ENCODE data around the gene ENG.
"Not testable (repeated sequence)": the region's sequence is repeated elsewhere in the genome, so short reads cannot be mapped to it uniquely, and the experiment has no call there.

ENG gene

GRCh38 chr9:127870887-127871286 lies 16.4 kb upstream of the ENG start:
- Histone ChIP-seq H3K79me2 (ENCODE audit: insufficient read depth, low read length) (no peaks in the 10 kb centered on the region), H3K9ac (ENCODE audit: low read depth, low read length) (no peak overlapping the region), H3K4me1 (ENCODE audit: insufficient read depth, low read length) (no peaks in the 10 kb centered on the region), H3K4me2 (ENCODE audit: insufficient read depth, low read length) (no peak overlapping the region), H2AFZ (ENCODE audit: low read depth, low read length) (no peak overlapping the region), H3K36me3 (ENCODE audit: insufficient read depth, low read length) (no peaks in the 10 kb centered on the region), H4K20me1 (ENCODE audit: insufficient read depth, low read length) (no peaks in the 10 kb centered on the region; the same call in 1 of the 2 replicates), H3K27me3 (ENCODE audit: insufficient read depth, low read length, poor library complexity) (no peaks in the 10 kb centered on the region), H3K4me3 (ENCODE audit: low read depth in 1 of 2, low read length in 2 of 2) (no peak overlapping the region), H3K9me3 (ENCODE audit: insufficient read depth, low read length, severe bottlenecking) (no peaks in the 10 kb centered on the region), H3K27ac (ENCODE audit: low read length) (no peak overlapping the region)
- ATAC-seq (ENCODE audit: insufficient read depth, low read depth) (no peak), DNase-seq (no peak)
- TF ChIP-seq, protein P1, sequence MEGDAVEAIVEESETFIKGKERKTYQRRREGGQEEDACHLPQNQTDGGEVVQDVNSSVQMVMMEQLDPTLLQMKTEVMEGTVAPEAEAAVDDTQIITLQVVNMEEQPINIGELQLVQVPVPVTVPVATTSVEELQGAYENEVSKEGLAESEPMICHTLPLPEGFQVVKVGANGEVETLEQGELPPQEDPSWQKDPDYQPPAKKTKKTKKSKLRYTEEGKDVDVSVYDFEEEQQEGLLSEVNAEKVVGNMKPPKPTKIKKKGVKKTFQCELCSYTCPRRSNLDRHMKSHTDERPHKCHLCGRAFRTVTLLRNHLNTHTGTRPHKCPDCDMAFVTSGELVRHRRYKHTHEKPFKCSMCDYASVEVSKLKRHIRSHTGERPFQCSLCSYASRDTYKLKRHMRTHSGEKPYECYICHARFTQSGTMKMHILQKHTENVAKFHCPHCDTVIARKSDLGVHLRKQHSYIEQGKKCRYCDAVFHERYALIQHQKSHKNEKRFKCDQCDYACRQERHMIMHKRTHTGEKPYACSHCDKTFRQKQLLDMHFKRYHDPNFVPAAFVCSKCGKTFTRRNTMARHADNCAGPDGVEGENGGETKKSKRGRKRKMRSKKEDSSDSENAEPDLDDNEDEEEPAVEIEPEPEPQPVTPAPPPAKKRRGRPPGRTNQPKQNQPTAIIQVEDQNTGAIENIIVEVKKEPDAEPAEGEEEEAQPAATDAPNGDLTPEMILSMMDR (IDR thresholded peaks at IDR 0.05; ENCODE audit: borderline replicate concordance, extremely low read depth, low read length, poor library complexity, severe bottlenecking): no peak
- no peak for TF ChIP-seq EZH2 (IDR thresholded peaks at IDR 0.05; ENCODE audit: borderline replicate concordance, low read depth, low read length, severe bottlenecking)

DNA sequence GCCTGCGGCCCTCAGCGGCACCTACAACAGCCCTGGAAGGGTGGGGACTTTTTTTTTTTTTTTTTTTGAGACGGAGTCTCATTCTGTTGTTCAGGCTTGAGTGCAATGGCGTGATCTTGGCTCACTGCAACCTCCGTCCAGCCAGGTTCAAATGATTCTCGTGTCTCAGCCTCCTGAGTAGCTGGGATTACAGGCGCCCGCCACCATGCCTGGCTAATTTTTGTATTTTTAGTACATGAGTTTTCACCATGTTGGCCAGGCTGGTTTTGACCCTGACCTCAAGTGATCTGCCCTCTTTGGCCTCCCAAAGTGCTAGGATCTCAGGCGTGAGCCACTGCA lies 15.7 kb upstream of the ENG start:
- not testable (repeated sequence) for H3K27ac ChIP-seq (ENCODE audit: low read length); H2AFZ ChIP-seq (ENCODE audit: low read depth, low read length); H3K27me3 ChIP-seq (ENCODE audit: insufficient read depth, low read length, poor library complexity); H4K20me1 ChIP-seq (ENCODE audit: insufficient read depth, low read length); DNase-seq; H3K4me3 ChIP-seq (ENCODE audit: low read depth in 1 of 2, low read length in 2 of 2); ATAC-seq (ENCODE audit: insufficient read depth, low read depth); H3K36me3 ChIP-seq (ENCODE audit: insufficient read depth, low read length); H3K4me1 ChIP-seq (ENCODE audit: insufficient read depth, low read length); H3K79me2 ChIP-seq (ENCODE audit: insufficient read depth, low read length); H3K4me2 ChIP-seq (ENCODE audit: insufficient read depth, low read length); H3K9ac ChIP-seq (ENCODE audit: low read depth, low read length); H3K9me3 ChIP-seq (ENCODE audit: insufficient read depth, low read length, severe bottlenecking)

DNA sequence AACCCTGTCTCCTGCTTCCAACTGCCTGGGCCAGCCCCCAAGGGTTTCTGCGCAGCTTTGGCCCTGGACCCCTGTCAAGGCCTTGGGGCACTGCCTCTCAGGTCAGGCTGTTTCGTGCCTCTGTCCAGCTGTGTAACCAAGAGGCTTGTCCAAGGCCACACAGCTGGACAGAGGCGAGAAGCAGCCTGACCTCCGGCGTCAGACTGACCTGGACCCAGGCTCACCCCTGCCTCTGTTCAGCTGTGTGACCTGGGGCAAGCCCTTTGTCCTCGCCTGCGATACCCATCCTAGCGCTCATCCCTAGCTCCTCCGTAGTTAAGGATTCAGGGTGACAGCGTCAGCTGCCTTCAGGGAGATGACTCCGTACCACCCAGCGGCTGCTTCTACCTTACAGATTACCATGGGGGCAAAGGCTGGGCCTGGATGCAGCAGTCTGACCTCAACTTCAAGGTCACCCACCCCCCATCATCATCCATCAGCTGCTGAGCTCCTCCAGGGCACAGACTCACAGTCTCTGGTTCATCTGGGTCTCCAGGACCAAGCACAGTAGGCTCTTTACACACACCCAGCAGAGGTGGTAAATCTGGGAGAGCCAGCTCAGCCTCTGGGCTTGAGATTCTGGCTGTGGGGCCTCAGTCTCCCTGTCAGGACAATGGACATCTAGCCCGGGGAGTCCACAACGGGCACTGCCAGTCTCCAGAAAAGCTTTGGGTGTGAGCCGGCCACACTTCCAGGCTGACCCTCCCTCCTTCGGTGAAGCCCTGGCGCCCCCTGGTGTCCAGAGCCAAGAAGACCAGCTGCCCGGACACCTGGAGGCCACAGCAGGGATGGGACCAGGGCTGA lies 15.1 kb upstream of the ENG start:
- peak; percentile 67 for DNase-seq
- Histone ChIP-seq H3K9ac (ENCODE audit: low read depth, low read length) (no peak overlapping the region), H3K27ac (ENCODE audit: low read length) (no peak overlapping the region), H3K27me3 (ENCODE audit: insufficient read depth, low read length, poor library complexity) (no peaks in the 10 kb centered on the region), H3K36me3 (ENCODE audit: insufficient read depth, low read length) (no peaks in the 10 kb centered on the region), H3K4me3 (ENCODE audit: low read depth in 1 of 2, low read length in 2 of 2) (no peak overlapping the region), H3K9me3 (ENCODE audit: insufficient read depth, low read length, severe bottlenecking) (no peaks in the 10 kb centered on the region), H2AFZ (ENCODE audit: low read depth, low read length) (no peak overlapping the region), H3K4me1 (ENCODE audit: insufficient read depth, low read length) (peaks cover 5% of the 10 kb centered on the region; the same call in 1 of the 2 replicates), H3K79me2 (ENCODE audit: insufficient read depth, low read length) (no peaks in the 10 kb centered on the region), H3K4me2 (ENCODE audit: insufficient read depth, low read length) (no peak overlapping the region), H4K20me1 (ENCODE audit: insufficient read depth, low read length) (no peaks in the 10 kb centered on the region; the same call in 1 of the 2 replicates)
- TF ChIP-seq EZH2 (IDR thresholded peaks at IDR 0.05; ENCODE audit: borderline replicate concordance, low read depth, low read length, severe bottlenecking): no peak
- TF ChIP-seq, protein P1 (IDR thresholded peaks at IDR 0.05; ENCODE audit: borderline replicate concordance, extremely low read depth, low read length, poor library complexity, severe bottlenecking): peak; percentile 81
- ATAC-seq (ENCODE audit: insufficient read depth, low read depth): peak; percentile 74

DNA sequence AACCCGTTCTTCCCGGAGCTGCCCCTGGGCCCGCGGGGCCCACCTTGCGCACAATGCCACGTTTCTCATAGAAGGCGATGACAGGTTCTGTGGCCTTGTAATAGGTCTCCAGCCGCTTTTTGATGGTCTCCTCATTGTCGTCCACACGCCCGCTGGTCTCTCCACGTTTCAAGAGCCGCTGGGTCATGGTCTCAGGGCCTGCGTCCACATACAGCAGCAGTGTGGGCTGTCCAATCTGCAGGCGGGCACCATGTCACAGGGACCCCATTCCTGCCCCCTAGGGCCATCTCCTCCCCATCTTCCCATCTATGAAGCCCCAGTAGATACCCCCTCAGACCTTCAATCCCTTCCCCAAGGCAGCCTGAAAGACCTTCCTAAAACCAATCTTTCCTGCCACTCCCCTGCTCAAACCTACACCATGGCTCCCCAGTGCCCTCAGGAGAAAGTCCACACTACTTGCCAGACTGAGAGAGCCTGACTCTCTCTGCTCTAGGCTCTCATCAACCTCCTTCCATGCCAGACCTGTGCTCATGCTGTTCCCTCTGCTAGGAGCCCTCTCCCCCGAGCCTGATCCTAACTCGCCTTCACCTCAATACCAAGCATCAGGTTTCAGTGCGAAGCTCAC lies 13.9 kb upstream of the ENG start:
- no peak overlapping the region for H3K27ac ChIP-seq (ENCODE audit: low read length)
- no peaks in the 10 kb centered on the region for H3K36me3 ChIP-seq (ENCODE audit: insufficient read depth, low read length)
- no peaks in the 10 kb centered on the region for H3K9me3 ChIP-seq (ENCODE audit: insufficient read depth, low read length, severe bottlenecking)
- TF ChIP-seq, protein P1 (IDR thresholded peaks at IDR 0.05; ENCODE audit: borderline replicate concordance, extremely low read depth, low read length, poor library complexity, severe bottlenecking): no peak
- no peak for TF ChIP-seq EZH2 (IDR thresholded peaks at IDR 0.05; ENCODE audit: borderline replicate concordance, low read depth, low read length, severe bottlenecking)
- ATAC-seq (ENCODE audit: insufficient read depth, low read depth) (no peak), DNase-seq (no peak)
- H4K20me1 ChIP-seq (ENCODE audit: insufficient read depth, low read length): no peaks in the 10 kb centered on the region; the same call in 1 of the 2 replicates
- no peak overlapping the region for H3K4me3 ChIP-seq (ENCODE audit: low read depth in 1 of 2, low read length in 2 of 2)
- H3K9ac ChIP-seq (ENCODE audit: low read depth, low read length): no peak overlapping the region
- no peaks in the 10 kb centered on the region for H3K27me3 ChIP-seq (ENCODE audit: insufficient read depth, low read length, poor library complexity)
- H3K4me2 ChIP-seq (ENCODE audit: insufficient read depth, low read length): no peak overlapping the region
- no peak overlapping the region for H2AFZ ChIP-seq (ENCODE audit: low read depth, low read length)
- H3K79me2 ChIP-seq (ENCODE audit: insufficient read depth, low read length): no peaks in the 10 kb centered on the region
- H3K4me1 ChIP-seq (ENCODE audit: insufficient read depth, low read length): peaks cover 5% of the 10 kb centered on the region; the same call in 1 of the 2 replicates

Data from DND-41 (cell line).